ENCODE measurements around the gene NDUFAF2.

- TF ChIP-seq, protein P1, sequence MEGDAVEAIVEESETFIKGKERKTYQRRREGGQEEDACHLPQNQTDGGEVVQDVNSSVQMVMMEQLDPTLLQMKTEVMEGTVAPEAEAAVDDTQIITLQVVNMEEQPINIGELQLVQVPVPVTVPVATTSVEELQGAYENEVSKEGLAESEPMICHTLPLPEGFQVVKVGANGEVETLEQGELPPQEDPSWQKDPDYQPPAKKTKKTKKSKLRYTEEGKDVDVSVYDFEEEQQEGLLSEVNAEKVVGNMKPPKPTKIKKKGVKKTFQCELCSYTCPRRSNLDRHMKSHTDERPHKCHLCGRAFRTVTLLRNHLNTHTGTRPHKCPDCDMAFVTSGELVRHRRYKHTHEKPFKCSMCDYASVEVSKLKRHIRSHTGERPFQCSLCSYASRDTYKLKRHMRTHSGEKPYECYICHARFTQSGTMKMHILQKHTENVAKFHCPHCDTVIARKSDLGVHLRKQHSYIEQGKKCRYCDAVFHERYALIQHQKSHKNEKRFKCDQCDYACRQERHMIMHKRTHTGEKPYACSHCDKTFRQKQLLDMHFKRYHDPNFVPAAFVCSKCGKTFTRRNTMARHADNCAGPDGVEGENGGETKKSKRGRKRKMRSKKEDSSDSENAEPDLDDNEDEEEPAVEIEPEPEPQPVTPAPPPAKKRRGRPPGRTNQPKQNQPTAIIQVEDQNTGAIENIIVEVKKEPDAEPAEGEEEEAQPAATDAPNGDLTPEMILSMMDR (IDR thresholded peaks at IDR 0.05), result no peak
- TF ChIP-seq POLR2A (IDR thresholded peaks at IDR 0.05), result no peak
These were observed 238.5 kb downstream of the NDUFAF2 start for GRCh38 chr5:61183538-61183937.

Data from thyroid gland (tissue), 4 donors.